ENCODE measurements around the gene CMTM5.

The CMTM5 gene

GRCh38 chr14:23345987-23346692, 30.7 kb upstream of the CMTM5 start:
- no peak for DNase-seq (ENCODE audit: low read depth)
- H3K4me3 ChIP-seq (ENCODE audit: low read depth, low read length): no peak overlapping the region
- TF ChIP-seq, protein P1, sequence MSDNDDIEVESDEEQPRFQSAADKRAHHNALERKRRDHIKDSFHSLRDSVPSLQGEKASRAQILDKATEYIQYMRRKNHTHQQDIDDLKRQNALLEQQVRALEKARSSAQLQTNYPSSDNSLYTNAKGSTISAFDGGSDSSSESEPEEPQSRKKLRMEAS (IDR thresholded peaks at IDR 0.05; ENCODE audit: low read depth, low read length): no peak
- no peak for TF ChIP-seq CTCF (IDR thresholded peaks at IDR 0.05; ENCODE audit: low read depth, low read length)
- no peak for TF ChIP-seq MYC (IDR thresholded peaks at IDR 0.05; ENCODE audit: low read depth, low read length)
- TF ChIP-seq POLR2A (IDR thresholded peaks at IDR 0.05; ENCODE audit: extremely low read depth, insufficient read length): no peak

DNA sequence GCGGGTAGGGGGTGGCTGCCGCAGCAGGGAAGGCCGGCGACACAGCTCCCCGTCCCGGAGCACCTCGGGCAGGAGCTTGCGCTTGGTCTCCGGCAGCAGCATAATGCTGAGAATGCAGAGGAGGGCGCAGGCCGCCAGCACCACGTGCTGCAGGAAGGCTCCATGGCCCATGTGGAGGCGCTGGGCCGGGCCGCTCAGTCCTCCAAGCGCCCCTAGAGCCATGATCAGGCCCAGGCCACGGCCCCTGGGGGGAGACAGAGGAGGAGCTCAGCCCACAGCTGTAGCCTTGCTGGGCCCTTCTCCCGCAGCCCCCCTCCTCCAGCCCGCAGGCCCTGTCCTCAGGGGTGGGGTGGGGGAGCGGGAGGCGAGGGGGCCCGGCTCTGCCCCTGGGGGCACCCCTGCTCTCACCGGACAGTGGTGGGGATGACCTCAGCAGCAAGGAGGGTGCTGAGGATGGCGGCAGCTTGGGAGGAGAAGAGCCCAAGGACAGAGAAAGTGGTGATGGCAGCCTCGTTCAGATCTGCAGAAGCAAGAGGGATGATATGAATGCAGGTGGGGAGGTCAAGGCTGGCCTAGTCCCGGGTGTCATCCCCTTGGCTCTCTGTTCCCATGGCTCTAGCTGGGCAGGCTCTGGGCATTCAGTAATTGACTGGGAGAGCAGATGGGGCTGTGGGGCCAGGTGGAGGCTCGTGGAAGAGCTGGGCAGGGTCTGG, 30.0 kb upstream of the CMTM5 start:
- DNase-seq (ENCODE audit: low read depth): no peak
- TF ChIP-seq, protein P1 (IDR thresholded peaks at IDR 0.05; ENCODE audit: low read depth, low read length): no peak
- TF ChIP-seq POLR2A (IDR thresholded peaks at IDR 0.05; ENCODE audit: extremely low read depth, insufficient read length): no peak
- no peak for TF ChIP-seq CTCF (IDR thresholded peaks at IDR 0.05; ENCODE audit: low read depth, low read length)
- no peak overlapping the region for H3K4me3 ChIP-seq (ENCODE audit: low read depth, low read length)

- TF ChIP-seq MYC (IDR thresholded peaks at IDR 0.05; ENCODE audit: low read depth, low read length) (no peak), POLR2A (IDR thresholded peaks at IDR 0.05; ENCODE audit: extremely low read depth, insufficient read length) (no peak), CTCF (IDR thresholded peaks at IDR 0.05; ENCODE audit: low read depth, low read length) (no peak)
- TF ChIP-seq, protein P1 (IDR thresholded peaks at IDR 0.05; ENCODE audit: low read depth, low read length): no peak
- no peak for DNase-seq (ENCODE audit: low read depth)
- H3K4me3 ChIP-seq (ENCODE audit: low read depth, low read length): no peak overlapping the region
These were observed 29.2 kb upstream of the CMTM5 start for GRCh38 chr14:23347406-23348296.

DNA sequence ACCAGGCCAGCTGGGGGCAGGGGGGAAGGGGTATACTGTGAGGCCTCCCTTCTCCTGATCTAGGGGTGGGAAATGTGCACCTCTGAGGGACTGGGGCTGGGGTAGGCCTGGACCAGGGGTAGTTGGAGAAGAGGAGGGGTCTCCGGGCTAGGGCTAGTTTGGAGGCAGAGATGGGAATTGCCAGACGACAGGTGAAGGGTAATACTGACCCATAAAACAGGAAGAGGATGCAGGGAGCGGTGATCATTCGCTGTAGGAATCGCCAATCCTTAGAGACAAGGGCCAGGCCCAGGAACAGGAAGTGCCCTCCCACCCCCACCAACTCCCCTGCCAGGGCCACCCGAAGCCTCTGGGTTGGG, 28.6 kb upstream of the CMTM5 start:
- H3K4me3 ChIP-seq (ENCODE audit: low read depth, low read length): no peak overlapping the region
- DNase-seq (ENCODE audit: low read depth): no peak
- TF ChIP-seq CTCF (IDR thresholded peaks at IDR 0.05; ENCODE audit: low read depth, low read length): no peak
- TF ChIP-seq, protein P1 (IDR thresholded peaks at IDR 0.05; ENCODE audit: low read depth, low read length): no peak
- TF ChIP-seq POLR2A (IDR thresholded peaks at IDR 0.05; ENCODE audit: extremely low read depth, insufficient read length): no peak
- no peak for TF ChIP-seq MYC (IDR thresholded peaks at IDR 0.05; ENCODE audit: low read depth, low read length)

- DNase-seq (ENCODE audit: low read depth): no peak
- no peak overlapping the region for H3K4me3 ChIP-seq (ENCODE audit: low read depth, low read length)
- TF ChIP-seq POLR2A (IDR thresholded peaks at IDR 0.05; ENCODE audit: extremely low read depth, insufficient read length): no peak
These were observed 27.5 kb upstream of the CMTM5 start for GRCh38 chr14:23349156-23349845.
